SU-DHL-6 (cell line): ENCODE measurements around the gene ESYT1.
A peak's percentile ranks its signal among the peaks of the same experiment; 100 is the strongest.
"Not testable (repeated sequence)": the region's sequence is repeated elsewhere in the genome, so short reads cannot be mapped to it uniquely, and the experiment has no call there.

ENCODE experiments used
- H2AFZ ChIP-seq: fragments of 200-600 bp; sonication (generic); 2 replicates; pipeline ENCODE4 v1.6.1; 2014; ENCODE audit warnings: low read depth, mild to moderate bottlenecking, moderate library complexity, mixed read lengths, antibody characterized with exemption, low read length; ENCODE audit not compliant: severe bottlenecking
- H3F3A ChIP-seq: fragments of 200-600 bp; shearing (Covaris generic); 2 replicates; pipeline ENCODE4 v1.6.0; 2016; ENCODE audit warnings: antibody characterized with exemption, mild to moderate bottlenecking; ENCODE audit not compliant: insufficient read depth
- H3K27ac ChIP-seq: fragments of 200-600 bp; sonication (generic); 2 replicates; pipeline ENCODE4 v1.5.1; 2016; ENCODE audit warnings: low read depth, mild to moderate bottlenecking, low read length, moderate library complexity, mixed read lengths
- H3K27me3 ChIP-seq: fragments of 200-600 bp; sonication (generic), shearing (Covaris generic); 2 replicates; pipeline ENCODE4 v1.6.0; 2014; ENCODE audit warnings: mild to moderate bottlenecking, low read length
- H3K36me3 ChIP-seq: fragments of 200-600 bp; sonication (generic); 2 replicates; pipeline ENCODE4 v1.6.1; 2014; ENCODE audit warnings: mild to moderate bottlenecking, low read length, mixed read lengths
- H3K4me2 ChIP-seq: fragments of 300-600, 200-600 bp; shearing (Covaris generic), sonication (generic); 2 replicates; pipeline ENCODE4 v1.6.0; 2014; ENCODE audit warnings: low read length, low read depth, mild to moderate bottlenecking; ENCODE audit not compliant: poor library complexity, severe bottlenecking
- H3K4me3 ChIP-seq: fragments of 200-600 bp; sonication (generic); 2 replicates; pipeline ENCODE4 v1.5.1; 2014; ENCODE audit warnings: antibody characterized with exemption, low read length, mild to moderate bottlenecking, mixed read lengths; ENCODE audit not compliant: insufficient read depth, poor library complexity, severe bottlenecking
- H3K79me2 ChIP-seq: fragments of 200-600 bp; sonication (generic); 2 replicates; pipeline ENCODE4 v1.6.1; 2014; ENCODE audit warnings: mild to moderate bottlenecking, low read length, moderate library complexity; ENCODE audit not compliant: insufficient read depth
- H3K9ac ChIP-seq: fragments of 200-600 bp; sonication (generic); 2 replicates; pipeline ENCODE4 v1.7.0; 2014; ENCODE audit warnings: mild to moderate bottlenecking, low read length
- H3K9me2 ChIP-seq: fragments of 200-600 bp; sonication (generic); replicated peaks from 2 replicates; pipeline ENCODE4 v1.6.1; 2014; ENCODE audit warnings: low read length; ENCODE audit not compliant: insufficient read depth
- H3K9me3 ChIP-seq: fragments of 200-600 bp; sonication (generic); 2 replicates; pipeline ENCODE4 v1.6.1; 2014; ENCODE audit warnings: low read length, mixed read lengths; ENCODE audit not compliant: insufficient read depth
- H4K20me1 ChIP-seq: fragments of 200-600 bp; sonication (generic); 2 replicates; pipeline ENCODE4 v1.6.1; 2014; ENCODE audit warnings: low read depth, mild to moderate bottlenecking, antibody characterized with exemption, low read length, moderate library complexity, mixed read lengths
- CTCF ChIP-seq: fragments of 200-600 bp; sonication (generic); IDR thresholded peaks from one replicate; pipeline ENCODE4 v1.5.1; 2017; ENCODE audit warnings: antibody characterized with exemption, mild to moderate bottlenecking, low read length, moderate library complexity; ENCODE audit not compliant: insufficient read depth, poor library complexity, severe bottlenecking
- EZH2phosphoT487 ChIP-seq: fragments of 200-600 bp; sonication (generic), shearing (Covaris generic); conservative IDR thresholded peaks from 2 replicates; pipeline ENCODE4 v1.6.1; 2018; ENCODE audit warnings: mild to moderate bottlenecking, antibody characterized with exemption, low read length, moderate library complexity, mixed read lengths

ESYT1 gene

GRCh38 chr12:56114084-56114483 is 14.0 kb upstream of the ESYT1 start:
- Histone ChIP-seq H3K9me3 (no peaks in the 10 kb centered on the region), H3K4me3 (no peak overlapping the region), H3K27ac (peak overlapping the region; percentile 11), H3K4me2 (no peak overlapping the region), H4K20me1 (no peaks in the 10 kb centered on the region), H3K9ac (no peak overlapping the region), H3K79me2 (peaks cover 16% of the 10 kb centered on the region), H3K9me2 (no peaks in the 10 kb centered on the region), H3K36me3 (peaks cover 17% of the 10 kb centered on the region), H2AFZ (no peak overlapping the region), H3F3A (peaks cover 79% of the 10 kb centered on the region), H3K27me3 (no peaks in the 10 kb centered on the region)
- TF ChIP-seq EZH2phosphoT487 (no peak), CTCF (no peak)

- Histone ChIP-seq H3K27ac (peak overlapping the region; percentile 91), H3K9me2 (no peaks in the 10 kb centered on the region), H4K20me1 (no peaks in the 10 kb centered on the region), H3F3A (peaks cover 75% of the 10 kb centered on the region), H3K36me3 (peaks cover 16% of the 10 kb centered on the region), H3K9ac (peak overlapping the region; percentile 85), H3K4me2 (peak overlapping the region; percentile 86), H2AFZ (no peak overlapping the region), H3K9me3 (no peaks in the 10 kb centered on the region), H3K79me2 (peaks cover 21% of the 10 kb centered on the region), H3K4me3 (peak overlapping the region; percentile 89), H3K27me3 (no peaks in the 10 kb centered on the region)
- TF ChIP-seq CTCF (no peak), EZH2phosphoT487 (no peak)
Measured at GRCh38 chr12:56115329-56115728, 12.7 kb upstream of the ESYT1 start.

- Histone ChIP-seq H3K9ac (peak within 1 kb of the TSS; percentile 85), H3K27ac (peak within 1 kb of the TSS; percentile 91), H3K4me3 (peak within 1 kb of the TSS; percentile 89), H3K36me3 (peaks cover 8% of the 10 kb centered on the region; the same call in 1 of the 2 replicates), H4K20me1 (no peaks in the 10 kb centered on the region), H3K9me3 (no peaks in the 10 kb centered on the region), H2AFZ (peak within 1 kb of the TSS; percentile 13), H3K9me2 (no peaks in the 10 kb centered on the region), H3K79me2 (peaks cover 21% of the 10 kb centered on the region), H3K27me3 (no peaks in the 10 kb centered on the region), H3K4me2 (peak within 1 kb of the TSS; percentile 86), H3F3A (peaks cover 64% of the 10 kb centered on the region)
- TF ChIP-seq CTCF (no peak), EZH2phosphoT487 (no peak)
Measured at GRCh38 chr12:56116267-56117081, 11.6 kb upstream of the ESYT1 start, which contains the start of gene RPL41. TSS of gene RPL41 (plus strand) at chr12:56116633.

GRCh38 chr12:56117082-56117706 is 10.9 kb upstream of the ESYT1 start:
- H3K36me3 ChIP-seq, H3K9me2 ChIP-seq, H4K20me1 ChIP-seq, H3K9me3 ChIP-seq, H2AFZ ChIP-seq, H3K27me3 ChIP-seq: not testable (repeated sequence)
- peak overlapping the region; percentile 86 for H3K4me2 ChIP-seq
- peak overlapping the region; percentile 89 for H3K4me3 ChIP-seq
- H3K27ac ChIP-seq, result peak overlapping the region; percentile 91
- H3F3A ChIP-seq, result peaks cover 60% of the 10 kb centered on the region
- peak overlapping the region; percentile 85 for H3K9ac ChIP-seq
- H3K79me2 ChIP-seq, result peaks cover 21% of the 10 kb centered on the region
